HG03575 (cell line): ENCODE results near the gene RGS10.

Experiments used
- ATAC-seq: cut with Tn5 transposase; IDR thresholded peaks from one replicate; pipeline ENCODE4 v1.9.1; 2021; ENCODE audit not compliant: unreplicated experiment, insufficient number of reproducible peaks, low FRiP score; ENCODE audit errors: extremely low read depth

Gene RGS10

GRCh38 chr10:119502209-119502608 lies 40.3 kb downstream of the RGS10 start:
- no peak for ATAC-seq

GRCh38 chr10:119501690-119502089 lies 40.8 kb downstream of the RGS10 start:
- ATAC-seq, result no peak

DNA sequence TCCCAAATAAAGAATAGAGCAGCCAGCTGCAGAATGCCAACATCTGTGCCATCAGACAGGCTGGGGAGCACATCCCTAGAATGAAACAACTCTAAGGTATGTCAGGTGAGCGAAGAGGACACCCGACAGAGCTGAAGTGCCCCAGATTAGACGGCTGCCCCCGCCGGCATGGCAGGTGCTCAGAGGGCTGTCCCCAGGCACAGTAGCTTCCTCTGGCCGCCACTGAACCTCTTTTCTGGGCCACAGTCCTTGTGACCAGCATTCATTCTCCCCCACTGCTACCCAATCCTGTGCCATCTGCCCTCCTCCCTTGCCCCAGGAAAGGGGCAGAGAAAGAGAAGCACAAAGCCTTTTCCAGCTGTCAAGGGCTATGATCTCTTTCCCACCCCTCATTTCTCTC lies 41.7 kb downstream of the RGS10 start:
- ATAC-seq, result no peak

DNA sequence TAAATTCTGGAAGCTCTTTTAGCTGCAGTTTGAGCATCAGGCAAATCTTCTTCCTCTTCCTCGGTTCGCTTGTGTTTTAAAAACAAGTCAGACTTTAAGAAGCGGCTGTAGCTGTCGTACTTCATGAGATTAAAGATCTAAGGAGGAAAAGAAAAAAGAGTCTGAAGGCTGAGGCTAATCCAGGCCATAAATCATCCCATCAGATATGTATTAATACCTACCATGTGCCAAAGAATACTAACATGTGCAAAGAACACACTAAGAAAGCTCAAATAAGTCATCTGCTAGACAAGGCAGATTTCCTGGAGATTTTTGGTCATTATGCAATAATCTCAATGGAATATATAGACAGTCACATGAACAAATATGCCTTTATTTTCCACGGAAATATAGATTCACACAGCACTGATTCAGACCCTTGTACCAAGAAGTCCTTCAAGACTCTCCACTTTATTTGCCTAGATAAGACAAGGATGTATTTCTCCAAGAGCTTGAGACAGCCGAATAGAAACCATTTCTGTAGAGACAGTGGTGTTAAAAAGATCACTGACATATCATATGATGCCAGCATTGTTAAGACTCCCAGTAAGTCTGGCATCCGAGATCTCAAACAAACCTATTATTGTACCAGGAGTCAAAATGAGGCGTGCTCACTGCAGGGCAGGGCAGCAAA lies 42.3 kb downstream of the RGS10 start:
- no peak for ATAC-seq

DNA sequence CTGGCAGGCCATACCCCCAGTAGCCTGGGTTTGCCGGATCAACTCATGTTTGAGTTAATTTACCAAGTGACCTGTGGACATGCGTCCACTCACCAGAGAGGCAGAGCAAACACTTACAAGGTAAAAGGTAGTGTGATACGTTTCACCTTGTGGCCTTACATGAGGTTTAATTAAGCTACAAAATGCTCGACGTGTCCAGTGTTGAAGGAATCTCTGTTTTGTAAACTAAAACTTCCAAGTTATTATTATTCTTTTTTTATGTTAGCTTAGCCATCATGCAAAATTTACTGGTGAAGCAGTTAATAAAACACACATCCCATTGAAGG lies 42.9 kb downstream of the RGS10 start:
- ATAC-seq, result no peak

DNA sequence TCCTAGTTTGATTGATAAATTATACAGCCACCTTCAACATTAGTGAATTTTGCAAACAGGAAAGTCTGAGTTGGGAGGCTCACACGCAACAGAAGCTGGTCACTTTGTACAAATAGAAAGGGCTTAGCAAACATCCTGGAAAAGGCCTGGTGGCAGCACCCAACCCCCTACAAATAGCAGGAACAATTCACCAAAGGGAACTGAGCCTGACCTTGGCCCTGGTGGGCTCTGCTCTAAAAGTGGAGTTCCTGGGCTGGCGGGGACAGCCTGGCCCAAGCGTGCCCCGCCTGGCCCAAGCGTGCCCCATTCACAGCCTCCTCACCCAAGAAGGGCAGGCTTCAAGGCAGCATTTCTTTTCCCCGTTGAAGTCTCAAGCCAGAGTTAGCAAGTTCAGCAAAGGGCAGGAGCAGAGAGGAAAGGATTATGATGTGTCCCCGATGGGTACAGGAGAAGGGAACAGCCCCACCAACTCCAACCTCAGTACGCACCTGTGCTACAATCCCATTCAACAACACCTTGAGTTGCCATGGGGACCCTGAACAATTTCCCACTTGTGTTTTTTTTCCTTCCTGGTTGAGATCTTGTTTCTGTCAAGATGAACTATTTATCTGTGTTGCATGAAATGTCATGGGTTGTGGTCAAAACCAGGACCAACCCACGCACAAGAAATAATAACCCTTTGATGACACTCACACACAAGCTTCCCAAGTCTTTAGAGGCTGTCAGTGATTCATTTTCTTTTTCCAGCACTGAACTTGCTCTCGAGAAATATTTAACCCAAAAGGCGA lies 43.4 kb downstream of the RGS10 start:
- ATAC-seq, result no peak

DNA sequence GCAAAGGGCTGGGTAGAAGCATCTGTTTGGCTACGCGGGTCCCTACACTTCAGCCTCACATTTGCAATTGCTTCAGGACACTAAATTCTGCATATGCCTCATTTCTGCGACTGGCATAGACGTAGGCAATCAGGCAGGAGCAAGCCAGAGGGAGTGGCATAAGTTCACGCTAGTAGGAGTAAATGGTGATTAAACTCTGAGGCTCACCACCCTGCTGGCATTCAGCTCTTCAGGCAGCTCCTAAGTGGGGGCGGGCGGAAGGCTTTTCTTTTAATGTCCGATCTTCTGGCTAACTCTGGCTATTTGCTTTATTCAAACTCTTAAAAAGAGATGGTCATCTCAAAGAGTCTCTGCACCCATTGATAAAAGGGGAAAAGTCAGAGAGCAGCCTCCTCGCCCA lies 45.3 kb downstream of the RGS10 start:
- no peak for ATAC-seq

- no peak for ATAC-seq
These were observed 46.2 kb downstream of the RGS10 start for GRCh38 chr10:119496273-119496672.

- no peak for ATAC-seq
These were observed 47.0 kb downstream of the RGS10 start for GRCh38 chr10:119495545-119495944.

GRCh38 chr10:119495021-119495505 lies 47.5 kb downstream of the RGS10 start:
- ATAC-seq, result no peak

DNA sequence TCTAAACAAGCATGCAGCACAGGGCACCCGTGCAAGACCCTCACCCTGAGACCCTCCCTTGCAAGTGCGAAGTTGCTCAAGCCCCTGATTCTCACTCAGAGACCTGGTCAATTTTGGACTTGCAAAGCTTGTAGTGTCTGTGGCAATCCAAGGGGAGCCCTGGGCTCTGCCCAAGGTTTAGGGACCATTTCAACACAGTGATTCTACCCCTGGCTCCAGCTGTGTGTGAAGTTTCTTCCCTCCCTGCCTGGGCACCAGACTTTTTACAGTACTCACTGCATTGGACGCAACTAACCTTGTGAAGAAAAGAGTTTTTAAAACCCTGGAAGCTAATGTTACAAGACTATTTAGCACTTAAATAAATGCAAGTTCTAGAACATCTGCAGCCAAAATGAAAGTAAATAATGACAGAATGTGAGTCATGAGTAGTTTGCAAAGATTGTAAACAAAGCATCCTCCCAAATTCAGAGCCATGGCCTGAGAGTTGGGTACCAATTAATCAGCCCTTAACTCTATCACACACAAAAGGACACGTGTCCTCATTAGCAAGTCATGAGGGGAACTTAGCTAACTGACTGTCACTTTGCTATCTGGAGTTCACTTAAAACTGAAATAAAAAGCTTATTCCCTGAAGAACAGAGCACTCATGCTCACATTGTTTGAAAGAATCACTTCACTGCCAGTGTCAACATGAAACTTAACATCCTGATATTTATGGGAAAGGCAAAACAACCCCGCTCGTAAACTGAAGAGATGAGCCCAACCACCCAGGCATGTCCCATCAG lies 48.1 kb downstream of the RGS10 start:
- no peak for ATAC-seq

DNA sequence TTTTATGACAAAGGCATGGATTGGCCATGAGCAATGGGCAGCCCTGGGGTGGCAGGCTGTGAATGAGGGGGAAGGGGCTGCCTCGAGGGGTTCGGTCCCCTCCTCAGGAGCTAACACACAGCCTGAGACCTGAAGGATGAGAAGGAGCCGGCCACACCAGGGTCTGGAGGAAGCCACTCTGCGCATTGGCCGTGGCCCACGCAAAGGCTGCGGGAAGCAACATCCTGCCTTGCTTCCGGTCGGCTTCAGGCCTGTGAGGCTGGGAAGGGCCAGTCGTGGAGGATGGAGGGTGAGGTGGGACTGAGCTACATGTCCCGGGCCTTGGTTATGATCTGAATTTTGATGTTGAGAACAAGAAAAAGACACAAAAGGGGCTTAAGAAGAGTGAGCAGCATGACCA lies 49.4 kb downstream of the RGS10 start:
- no peak for ATAC-seq

- ATAC-seq, result no peak
These were observed 50.4 kb downstream of the RGS10 start for GRCh38 chr10:119491966-119492757.

GRCh38 chr10:119489991-119490326 lies 52.6 kb downstream of the RGS10 start:
- ATAC-seq, result no peak

- ATAC-seq, result no peak
These were observed 53.8 kb downstream of the RGS10 start for GRCh38 chr10:119488675-119489074.

- ATAC-seq, result no peak
These were observed 58.7 kb downstream of the RGS10 start for GRCh38 chr10:119483839-119484238.

- no peak for ATAC-seq
These were observed 59.5 kb downstream of the RGS10 start for GRCh38 chr10:119483001-119483400.

GRCh38 chr10:119481781-119482426 lies 60.6 kb downstream of the RGS10 start:
- no peak for ATAC-seq

GRCh38 chr10:119480667-119481066 lies 61.9 kb downstream of the RGS10 start:
- ATAC-seq, result no peak
